HepG2 (cell line): ENCODE data around the gene EIF4E. TPM values are rescaled to one million over a fixed set of nuclear protein-coding genes. Genes with fewer than 3 reads are reported as not detected.
A peak's percentile ranks its signal among the peaks of the same experiment; 100 is the strongest.

Experiments
- ATAC-seq: fragments of 200-7000 bp; cut with Tn5 transposase; 3 replicates; pipeline ENCODE4 v1.9.1; 2020; ENCODE audit warnings: mild to moderate bottlenecking, moderate library complexity
- BruUV-seq: library from RNA; stranded (reverse); fragments of 400-500 nt; replicated peaks from 2 replicates; lab custom pipeline; 2021; lab: Mats Ljungman, UMichigan
- CTCF ChIA-PET: fragments of 300-600 bp; formaldehyde crosslinking; extraction: SDS; loops from one replicate; lab custom pipeline; 2021; ENCODE audit warnings: low total read pairs, inconsistent platforms, low intra/inter-chr PET ratio; lab: Yijun Ruan, JAX
- POLR2A ChIA-PET: fragments of 350-600 bp; sonication (Branson Sonifier 250); formaldehyde crosslinking; loops from one replicate; lab custom pipeline; 2020; ENCODE audit warnings: antibody characterized with exemption, inconsistent platforms; lab: Yijun Ruan, JAX
- DNase-seq: peaks from one replicate; pipeline ENCODE4 v3.0.0-alpha.2; 2015; ENCODE audit warnings: low spot score
- FAIRE-seq: peaks from 3 replicates; lab custom pipeline; 2011; peaks lifted over from hg19 to GRCh38; lab: Jason Lieb, UNC
- H2AFZ ChIP-seq: one replicate; pipeline ENCODE4 v1.6.1; 2011; ENCODE audit warnings: low read length, inconsistent platforms
- H3K27ac ChIP-seq: fragments of 300-600 bp; 3 replicates; pipeline ENCODE4 v1.8.0; 2011; ENCODE audit warnings: mixed run types, mild to moderate bottlenecking, mixed read lengths, low read length, inconsistent platforms; ENCODE audit not compliant: insufficient read depth; ENCODE audit errors: extremely low read length
- H3K27me3 ChIP-seq, 2 experiments: fragments of 200-600 bp in 1 of 2; 2 replicates in 1 of 2; 3 replicates in 1 of 2; pipeline versions ENCODE4 v1.6.0 to v1.8.0; 2011; ENCODE audit warnings: low read length in 2 of 2, mild to moderate bottlenecking in 2 of 2, moderate library complexity in 2 of 2, inconsistent platforms in 1 of 2; ENCODE audit not compliant: insufficient read depth in 2 of 2, control insufficient read depth in 1 of 2
- H3K36me3 ChIP-seq, 2 experiments: fragments of 200-600 bp in 1 of 2; replicated peaks in 1 of 2; 2 replicates in 1 of 2; 3 replicates in 1 of 2; pipeline versions ENCODE4 v1.5.1 to v1.8.0; 2011; ENCODE audit warnings: low read length in 2 of 2, inconsistent platforms in 1 of 2; ENCODE audit not compliant: insufficient read depth in 2 of 2, control insufficient read depth in 1 of 2
- H3K4me1 ChIP-seq: 2 replicates; pipeline ENCODE4 v1.5.1; 2012; ENCODE audit warnings: low read length, inconsistent platforms; ENCODE audit not compliant: insufficient read depth
- H3K4me2 ChIP-seq: 2 replicates; pipeline ENCODE4 v1.6.0; 2011; ENCODE audit warnings: low read depth, low read length, inconsistent platforms
- H3K4me3 ChIP-seq, 3 experiments: fragments of 200-600 bp in 1 of 3; sonication (generic), shearing (Covaris generic) in 1 of 3; replicated peaks in 1 of 3; 2 replicates each; pipeline ENCODE4 v1.5.1; 2011 to 2016; ENCODE audit warnings: low read length in 3 of 3, inconsistent platforms in 2 of 3, low read depth in 2 of 3, mild to moderate bottlenecking in 2 of 3, control low read depth in 1 of 3, mixed read lengths in 1 of 3; ENCODE audit not compliant: insufficient read depth in 1 of 3
- H3K79me2 ChIP-seq: one replicate; pipeline ENCODE4 v1.6.1; 2011; ENCODE audit warnings: low read length, inconsistent platforms; ENCODE audit not compliant: insufficient read depth
- H3K9ac ChIP-seq: 2 replicates; pipeline ENCODE4 v1.6.0; 2011; ENCODE audit warnings: mild to moderate bottlenecking, low read depth, low read length, inconsistent platforms; ENCODE audit not compliant: insufficient read depth
- H3K9me3 ChIP-seq: 2 replicates; pipeline ENCODE4 v1.5.1; 2012; ENCODE audit warnings: mild to moderate bottlenecking, low read length
- H4K20me1 ChIP-seq: 2 replicates; pipeline ENCODE4 v1.6.0; 2011; ENCODE audit warnings: inconsistent platforms, mild to moderate bottlenecking, low read length, moderate library complexity; ENCODE audit not compliant: insufficient read depth
- ATAD3A ChIP-seq: sonication (generic); formaldehyde crosslinking; IDR thresholded peaks from 2 replicates; pipeline ENCODE4 v1.4.0; 2020; ENCODE audit warnings: missing genetic modification reagents
- CHD2 ChIP-seq: IDR thresholded peaks from 2 replicates; pipeline ENCODE4 v1.6.1; 2011; ENCODE audit warnings: low read depth, low read length, improper control_type of control experiment
- FOXK1 ChIP-seq: sonication (generic); formaldehyde crosslinking; IDR thresholded peaks from 2 replicates; pipeline ENCODE4 v1.4.0; 2020; ENCODE audit warnings: low read depth, missing genetic modification reagents, borderline replicate concordance
- RAD51 ChIP-seq: fragments of 450-650 bp; IDR thresholded peaks from 2 replicates; pipeline ENCODE4 v1.6.1; 2016; ENCODE audit warnings: borderline replicate concordance
- RXRA ChIP-seq: sonication (generic); formaldehyde crosslinking; IDR thresholded peaks from 2 replicates; pipeline ENCODE4 v1.5.1; 2020; ENCODE audit warnings: missing genetic modification reagents
- SIX1 ChIP-seq: sonication (generic); formaldehyde crosslinking; IDR thresholded peaks from 2 replicates; pipeline ENCODE4 v1.4.0; 2020; ENCODE audit warnings: missing genetic modification reagents, borderline replicate concordance
- THYN1 ChIP-seq: sonication (generic); formaldehyde crosslinking; IDR thresholded peaks from 2 replicates; pipeline ENCODE4 v1.8.1; 2023; ENCODE audit warnings: low read depth, mild to moderate bottlenecking, moderate library complexity, missing genetic modification reagents, borderline replicate concordance
- TRIM24 ChIP-seq: sonication (generic); formaldehyde crosslinking; IDR thresholded peaks from 2 replicates; pipeline ENCODE4 v1.8.0; 2022; ENCODE audit warnings: mild to moderate bottlenecking, missing genetic modification reagents
- ZBTB3 ChIP-seq: sonication (generic); formaldehyde crosslinking; IDR thresholded peaks from 2 replicates; pipeline ENCODE4 v1.4.0; 2020; ENCODE audit warnings: low read depth, mild to moderate bottlenecking, moderate library complexity, missing genetic modification reagents, borderline replicate concordance
- ZFP90 ChIP-seq: sonication (generic); formaldehyde crosslinking; IDR thresholded peaks from 2 replicates; pipeline ENCODE4 v1.8.0; 2022; ENCODE audit warnings: missing genetic modification reagents, mild to moderate bottlenecking, inconsistent platforms, borderline replicate concordance
- WGBS: methylation state at CpG from one replicate; pipeline ENCODE4 v1.1.6; 2017; ENCODE audit warnings: low lambda C conversion rate; 5-methylcytosine and 5-hydroxymethylcytosine counted together
- in situ Hi-C: cut with HindIII; loops from 2 replicates; pipeline ENCODE4 v1.10.0; 2017; ENCODE audit warnings: low pct_unique_long_range_greater_than_20kb; ENCODE audit not compliant: extremely low pct_ligation_motif_present
- intact Hi-C: fragments of 100-400 bp; cut with micrococcal nuclease; formaldehyde crosslinking; loops from one replicate; pipeline ENCODE4 v1.10.0; 2022; ENCODE audit not compliant: unreplicated experiment
- polyA plus RNA-seq, 8 experiments: library from polyadenylated mRNA; depleted of rRNA in 3 of 8; stranded (reverse) in 7 of 8; unstranded in 1 of 8; fragments of >200 nt; fragmentation: Illumina TruSeq in 4 of 8; extraction: Trizol in 4 of 8; gene quantifications; 2 replicates each; pipeline versions ENCODE4 v1.2.1 to v1.2.3, GENCODE V29; 2011 to 2016; ENCODE audit warnings: low read depth in 4 of 8, missing spikeins in 1 of 8, mixed read lengths in 1 of 8; ENCODE audit not compliant: insufficient read depth in 1 of 8
- total RNA-seq, 5 experiments: library from RNA; depleted of rRNA; stranded (reverse); fragments of >200 nt; fragmentation: Illumina TruSeq; extraction: Trizol; gene quantifications; 2 replicates each; pipeline ENCODE4 v1.2.3, GENCODE V29; 2016; ENCODE audit warnings: low read depth in 1 of 5

The EIF4E gene
- total and polyA plus RNA-seq, 2 of the 13 experiments (the other 11 are each of a cell fraction or from before 2014, with no cell fraction given), result 50.8 to 194 TPM

DNA sequence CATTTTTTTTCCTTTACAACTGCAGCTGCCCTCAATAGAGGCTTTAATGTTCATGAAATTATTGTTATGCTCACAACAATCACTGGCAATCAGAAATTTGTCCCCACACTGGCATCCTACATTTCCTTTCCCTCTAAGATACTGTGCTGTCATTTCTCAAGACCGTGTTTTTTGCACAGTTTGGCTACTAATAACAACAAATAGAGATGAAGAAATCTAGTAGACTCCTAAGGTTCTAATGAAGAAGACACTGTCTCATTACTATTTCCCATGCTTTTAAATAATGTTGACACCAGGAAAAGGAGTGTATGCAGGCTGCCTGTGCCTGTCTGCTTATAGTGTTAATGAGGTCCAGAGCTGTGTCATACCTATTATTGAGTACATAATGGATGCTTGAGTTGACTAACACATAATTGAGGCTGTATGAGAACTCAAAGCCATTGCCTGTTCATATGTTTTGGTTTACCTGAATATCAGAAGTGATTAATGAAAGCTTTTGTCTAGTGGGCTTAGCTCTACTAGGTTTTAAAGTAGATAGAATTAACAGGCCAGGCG is 1.5 kb upstream of the EIF4E start:
- no TSS peak for BruUV-seq
- ATAC-seq (no peak), FAIRE-seq (no peak), DNase-seq (no peak)
- Histone ChIP-seq H3K9me3 (no peaks in the 10 kb centered on the region), H4K20me1 (peaks cover 20% of the 10 kb centered on the region), H3K79me2 (peaks cover 32% of the 10 kb centered on the region), H3K27ac (peak overlapping the region; percentile 95), H3K4me3 (peak overlapping the region; percentile 65 to 99 (median 77); a peak in 5 of 6 replicates), H3K4me2 (peak overlapping the region; percentile 91), H3K9ac (peak overlapping the region; percentile 83), H3K4me1 (peaks cover 39% of the 10 kb centered on the region), H3K27me3 (no peaks in the 10 kb centered on the region; a peak in 1 of 5 replicates), H2AFZ (peak overlapping the region; percentile 92), H3K36me3 (0 out of 5 replicates have a peak, but pooled peaks cover 2 to 5% of the 10 kb centered on the region in 2 experiments)
- in situ Hi-C loops, result no loop called here
- intact Hi-C loops, result loop anchor here (10.0 kb wide), 1 partner anchor 474 kb away; no protein-coding TSS in a partner anchor
- TF ChIP-seq THYN1 (CRISPR knock-in tag) (no peak), FOXK1 (CRISPR knock-in tag) (no peak), RXRA (CRISPR knock-in tag) (no peak), ZFP90 (CRISPR knock-in tag) (no peak), SIX1 (no peak), CHD2 (no peak), RAD51 (no peak), ATAD3A (CRISPR knock-in tag) (no peak), ZBTB3 (CRISPR knock-in tag) (no peak), TRIM24 (no peak)
- POLR2A ChIA-PET, result interaction anchor here (2.5 to 3.4 kb wide), 2 partner anchors 65 to 158 kb away, joined by 14 to 31 read pairs; partner anchors contain the start of genes ADH5 and METAP1
- WGBS, result 55% methylated on average over 2 of the region's 2 CpGs
- CTCF ChIA-PET, result no interaction called here
